Measurements from ENCODE around the gene VWF.

The VWF gene

DNA sequence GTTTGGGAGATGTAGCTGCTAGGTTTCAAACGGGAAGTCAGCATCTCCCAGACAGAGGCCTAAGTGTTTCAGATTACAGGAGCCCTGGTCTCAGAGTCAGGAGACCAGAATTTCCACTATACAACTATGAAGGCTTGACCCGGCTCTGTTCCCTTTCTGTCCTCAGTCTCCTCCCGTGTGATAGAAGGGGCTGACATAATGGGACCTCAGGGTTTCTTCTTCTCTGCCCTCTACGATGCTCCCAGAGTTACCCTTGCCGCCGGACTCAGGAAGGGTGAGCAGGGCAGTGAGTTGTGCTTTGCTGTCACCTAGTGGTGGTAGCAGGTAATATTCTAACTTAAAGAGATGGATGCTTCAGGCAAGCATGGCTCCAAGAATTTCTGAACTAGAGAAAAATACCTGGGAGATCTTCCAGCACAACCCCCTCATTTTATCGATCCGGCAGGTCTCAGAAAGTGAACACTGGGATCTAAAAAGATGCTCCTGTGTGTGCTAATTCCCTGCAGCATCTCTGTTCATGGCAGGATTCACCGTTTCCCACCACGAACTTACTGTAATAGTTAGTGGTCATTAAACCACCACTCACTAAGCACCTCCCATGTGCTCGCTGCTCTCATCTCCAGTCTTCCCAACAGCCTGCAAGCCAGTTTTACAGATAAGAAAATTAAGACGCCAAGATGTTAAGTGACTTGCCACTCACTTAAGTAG, 84.4 kb downstream of the VWF start:
- ChIA-PET POLR2A (interaction anchor here (1.2 kb wide), 1 partner anchor 52 kb away, joined by 6 read pairs; no protein-coding TSS in a partner anchor), CTCF (interaction anchor here (0.7 to 7.0 kb wide), 9 partner anchors 10 to 295 kb away, joined by 3 to 175 read pairs (median 4); no protein-coding TSS in a partner anchor)
- TF ChIP-seq HDGF (IDR thresholded peaks at IDR 0.05; ENCODE audit: borderline replicate concordance) (no peak), SP1 (IDR thresholded peaks at IDR 0.05) (no peak), ZNF384 (IDR thresholded peaks at IDR 0.05) (no peak), BHLHE40 (IDR thresholded peaks at IDR 0.05; ENCODE audit: borderline replicate concordance) (no peak), FOXK2 (IDR thresholded peaks at IDR 0.05) (no peak), LEF1 (IDR thresholded peaks at IDR 0.05; ENCODE audit: borderline replicate concordance) (no peak), TARDBP (IDR thresholded peaks at IDR 0.05) (no peak), CTBP1 (IDR thresholded peaks at IDR 0.05; ENCODE audit: borderline replicate concordance) (no peak), ELF4 (IDR thresholded peaks at IDR 0.05) (no peak), SUZ12 (IDR thresholded peaks at IDR 0.05) (no peak), L3MBTL2 (conservative IDR thresholded peaks at IDR 0.05) (no peak), FOXM1 (IDR thresholded peaks at IDR 0.05; ENCODE audit: borderline replicate concordance) (no peak), NFRKB (IDR thresholded peaks at IDR 0.05) (no peak)
- TF ChIP-seq, protein P1, sequence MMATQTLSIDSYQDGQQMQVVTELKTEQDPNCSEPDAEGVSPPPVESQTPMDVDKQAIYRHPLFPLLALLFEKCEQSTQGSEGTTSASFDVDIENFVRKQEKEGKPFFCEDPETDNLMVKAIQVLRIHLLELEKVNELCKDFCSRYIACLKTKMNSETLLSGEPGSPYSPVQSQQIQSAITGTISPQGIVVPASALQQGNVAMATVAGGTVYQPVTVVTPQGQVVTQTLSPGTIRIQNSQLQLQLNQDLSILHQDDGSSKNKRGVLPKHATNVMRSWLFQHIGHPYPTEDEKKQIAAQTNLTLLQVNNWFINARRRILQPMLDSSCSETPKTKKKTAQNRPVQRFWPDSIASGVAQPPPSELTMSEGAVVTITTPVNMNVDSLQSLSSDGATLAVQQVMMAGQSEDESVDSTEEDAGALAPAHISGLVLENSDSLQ (IDR thresholded peaks at IDR 0.05): no peak
- DNase-seq (ENCODE audit: extremely low spot score): peak; percentile 74

DNA sequence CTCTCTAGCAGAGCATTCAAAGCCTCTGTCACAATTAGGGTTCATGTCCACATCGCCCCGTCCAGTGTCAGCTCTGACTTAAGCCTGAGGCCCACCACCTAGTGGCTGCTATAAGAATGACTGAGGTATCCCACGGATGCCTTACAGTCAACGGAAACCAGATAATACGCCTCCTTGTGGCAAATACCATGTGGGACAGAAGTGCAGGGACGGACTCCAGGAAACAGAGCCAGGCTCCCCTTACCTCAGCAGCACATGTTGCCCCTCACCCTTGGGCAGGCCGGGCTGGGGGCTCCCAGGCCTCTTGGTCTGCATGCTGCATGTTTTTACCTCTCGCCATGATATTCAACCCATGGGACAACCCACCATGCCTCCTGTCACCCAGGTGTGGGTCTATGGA, 86.3 kb downstream of the VWF start:
- DNase-seq (ENCODE audit: extremely low spot score): peak; percentile 79
- ChIA-PET CTCF (interaction anchor here (0.6 to 7.0 kb wide), 19 partner anchors 8 to 610 kb away, joined by 3 to 175 read pairs (median 5); no protein-coding TSS in a partner anchor), POLR2A (no interaction called here)
- TF ChIP-seq ELF4 (IDR thresholded peaks at IDR 0.05) (no peak), HDGF (IDR thresholded peaks at IDR 0.05; ENCODE audit: borderline replicate concordance) (no peak), ZNF384 (IDR thresholded peaks at IDR 0.05) (no peak), TARDBP (IDR thresholded peaks at IDR 0.05) (no peak), BHLHE40 (IDR thresholded peaks at IDR 0.05; ENCODE audit: borderline replicate concordance) (no peak), LEF1 (IDR thresholded peaks at IDR 0.05; ENCODE audit: borderline replicate concordance) (no peak), FOXK2 (IDR thresholded peaks at IDR 0.05) (no peak), FOXM1 (IDR thresholded peaks at IDR 0.05; ENCODE audit: borderline replicate concordance) (no peak), NFRKB (IDR thresholded peaks at IDR 0.05) (no peak), SUZ12 (IDR thresholded peaks at IDR 0.05) (no peak), L3MBTL2 (conservative IDR thresholded peaks at IDR 0.05) (no peak), SP1 (IDR thresholded peaks at IDR 0.05) (no peak), FOXA1 (IDR thresholded peaks at IDR 0.05) (no peak), ARNT (IDR thresholded peaks at IDR 0.05) (no peak), CTBP1 (IDR thresholded peaks at IDR 0.05; ENCODE audit: borderline replicate concordance) (no peak)
- TF ChIP-seq, protein P1 (IDR thresholded peaks at IDR 0.05): no peak

DNA sequence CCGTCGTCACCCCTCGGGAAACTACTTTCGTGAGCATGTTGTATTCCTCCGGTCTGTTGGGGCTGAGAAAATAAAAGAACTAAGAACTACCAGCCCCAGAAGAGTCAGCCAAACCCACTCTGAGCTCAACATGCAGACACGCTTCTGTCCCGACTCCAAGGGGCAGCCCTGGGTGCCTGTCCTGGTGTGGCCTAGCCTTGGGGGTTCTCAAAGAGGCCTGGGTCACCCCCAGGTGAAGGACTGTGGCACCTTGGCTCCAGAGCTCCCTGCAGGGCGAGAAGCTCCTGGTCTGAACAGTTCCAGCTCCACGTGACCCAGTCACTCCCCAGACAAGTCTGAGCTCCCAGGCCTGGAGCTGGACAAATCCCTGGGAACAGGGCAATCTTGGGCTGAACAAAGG, 87.0 kb downstream of the VWF start:
- TF ChIP-seq HDGF (IDR thresholded peaks at IDR 0.05; ENCODE audit: borderline replicate concordance) (no peak), ELF4 (IDR thresholded peaks at IDR 0.05) (no peak), FOXA1 (IDR thresholded peaks at IDR 0.05) (no peak)
- POLR2A ChIA-PET: no interaction called here
- DNase-seq (ENCODE audit: extremely low spot score): no peak
- CTCF ChIA-PET: interaction anchor here (0.6 to 7.0 kb wide), 19 partner anchors 9 to 609 kb away, joined by 3 to 175 read pairs (median 5); no protein-coding TSS in a partner anchor

DNA sequence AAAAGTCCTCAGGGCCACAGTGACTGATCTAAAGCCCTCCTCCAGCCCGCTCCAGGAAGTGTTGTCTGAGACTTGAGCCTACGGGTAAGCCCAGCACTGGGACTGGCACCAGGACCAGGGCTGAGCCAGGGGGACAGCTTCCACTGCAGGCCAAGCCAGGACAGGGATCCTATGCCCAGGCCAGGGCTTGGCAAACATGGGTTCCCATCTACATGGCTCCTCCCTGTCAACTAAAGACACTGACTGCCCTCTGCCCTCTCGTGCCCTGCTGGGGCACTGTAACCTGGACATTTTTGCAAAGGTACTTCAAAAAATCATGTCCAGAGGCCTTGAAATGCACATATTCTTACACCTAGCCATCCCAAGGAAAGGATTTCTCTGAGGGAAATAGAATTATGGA, 88.0 kb downstream of the VWF start:
- TF ChIP-seq NFRKB (IDR thresholded peaks at IDR 0.05) (no peak), ZNF384 (IDR thresholded peaks at IDR 0.05) (no peak), SUZ12 (IDR thresholded peaks at IDR 0.05) (no peak), TARDBP (IDR thresholded peaks at IDR 0.05) (no peak), FOXA1 (IDR thresholded peaks at IDR 0.05) (no peak), CTBP1 (IDR thresholded peaks at IDR 0.05; ENCODE audit: borderline replicate concordance) (no peak), FOXM1 (IDR thresholded peaks at IDR 0.05; ENCODE audit: borderline replicate concordance) (no peak), L3MBTL2 (conservative IDR thresholded peaks at IDR 0.05) (no peak), ARNT (IDR thresholded peaks at IDR 0.05) (no peak), FOXK2 (IDR thresholded peaks at IDR 0.05) (no peak), BHLHE40 (IDR thresholded peaks at IDR 0.05; ENCODE audit: borderline replicate concordance) (no peak), SP1 (IDR thresholded peaks at IDR 0.05) (no peak), LEF1 (IDR thresholded peaks at IDR 0.05; ENCODE audit: borderline replicate concordance) (no peak), ELF4 (IDR thresholded peaks at IDR 0.05) (no peak), HDGF (IDR thresholded peaks at IDR 0.05; ENCODE audit: borderline replicate concordance) (no peak)
- TF ChIP-seq, protein P1 (IDR thresholded peaks at IDR 0.05): no peak
- DNase-seq (ENCODE audit: extremely low spot score): no peak
- CTCF ChIA-PET: interaction anchor here (1.7 to 7.0 kb wide), 2 partner anchors 8 to 46 kb away, joined by 6 to 175 read pairs; no protein-coding TSS in a partner anchor
- POLR2A ChIA-PET: no interaction called here

DNA sequence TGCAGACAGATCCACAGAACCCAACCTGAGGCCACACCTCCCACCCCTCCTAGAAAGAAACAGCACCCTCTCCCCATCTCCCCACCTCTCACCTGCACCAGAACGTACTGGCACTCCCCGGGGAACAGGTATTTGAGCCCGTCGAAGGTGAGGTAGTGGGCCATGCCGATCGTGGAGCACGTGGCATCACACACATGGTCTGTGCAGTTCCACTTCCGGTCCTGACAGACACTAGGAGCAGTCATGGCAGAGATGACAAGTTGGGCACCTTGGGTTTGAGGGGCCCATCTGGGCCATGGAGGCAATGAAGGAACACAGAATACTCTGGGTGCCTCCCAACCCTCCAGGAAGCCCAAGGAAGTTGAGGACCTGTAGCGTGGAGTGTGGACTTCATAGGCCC, 89.9 kb downstream of the VWF start:
- TF ChIP-seq, protein P1 (IDR thresholded peaks at IDR 0.05): no peak
- TF ChIP-seq TARDBP (IDR thresholded peaks at IDR 0.05): no peak
- no peak for TF ChIP-seq FOXM1 (IDR thresholded peaks at IDR 0.05; ENCODE audit: borderline replicate concordance)
- TF ChIP-seq CTBP1 (IDR thresholded peaks at IDR 0.05; ENCODE audit: borderline replicate concordance): no peak
- TF ChIP-seq SP1 (IDR thresholded peaks at IDR 0.05): no peak
- TF ChIP-seq HDGF (IDR thresholded peaks at IDR 0.05; ENCODE audit: borderline replicate concordance): no peak
- TF ChIP-seq ELF4 (IDR thresholded peaks at IDR 0.05): no peak
- no peak for TF ChIP-seq ARNT (IDR thresholded peaks at IDR 0.05)
- no peak for TF ChIP-seq L3MBTL2 (conservative IDR thresholded peaks at IDR 0.05)
- TF ChIP-seq FOXA1 (IDR thresholded peaks at IDR 0.05): no peak
- no peak for TF ChIP-seq SUZ12 (IDR thresholded peaks at IDR 0.05)
- ChIA-PET CTCF (interaction anchor here (1.1 kb wide), 1 partner anchor 46 kb away, joined by 4 read pairs; no protein-coding TSS in a partner anchor), POLR2A (no interaction called here)
- no peak for DNase-seq (ENCODE audit: extremely low spot score)

Measured in HEK293T (cell line).